HG03066 (cell line): Measurements from ENCODE around the gene NUDT1.
"Not testable (repeated sequence)": the region's sequence is repeated elsewhere in the genome, so short reads cannot be mapped to it uniquely, and the experiment has no call there.

ENCODE experiments used
- ATAC-seq: cut with Tn5 transposase; IDR thresholded peaks from one replicate; pipeline ENCODE4 v1.9.1; 2021; ENCODE audit warnings: low read depth; ENCODE audit not compliant: unreplicated experiment

The NUDT1 gene

DNA sequence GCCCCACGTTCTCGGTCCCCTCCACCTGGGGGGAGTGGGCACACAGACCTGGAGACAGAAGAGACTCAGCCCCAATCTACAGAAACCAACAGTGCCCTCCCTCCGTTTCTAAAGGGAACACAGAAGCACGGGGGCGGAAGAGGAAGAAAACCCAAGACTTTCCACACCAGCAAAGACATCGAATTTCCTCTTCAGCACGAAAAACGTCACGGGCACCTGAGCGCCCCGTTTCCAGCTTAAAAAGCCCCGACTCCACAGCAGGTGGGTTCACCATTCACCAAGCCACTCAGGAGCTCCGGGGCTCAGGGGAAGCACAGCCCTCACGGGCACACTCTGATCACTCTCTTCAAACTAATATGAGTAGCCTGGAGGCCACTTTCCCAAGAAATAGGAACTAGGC is 19.6 kb downstream of the NUDT1 start:
- ATAC-seq: no peak

DNA sequence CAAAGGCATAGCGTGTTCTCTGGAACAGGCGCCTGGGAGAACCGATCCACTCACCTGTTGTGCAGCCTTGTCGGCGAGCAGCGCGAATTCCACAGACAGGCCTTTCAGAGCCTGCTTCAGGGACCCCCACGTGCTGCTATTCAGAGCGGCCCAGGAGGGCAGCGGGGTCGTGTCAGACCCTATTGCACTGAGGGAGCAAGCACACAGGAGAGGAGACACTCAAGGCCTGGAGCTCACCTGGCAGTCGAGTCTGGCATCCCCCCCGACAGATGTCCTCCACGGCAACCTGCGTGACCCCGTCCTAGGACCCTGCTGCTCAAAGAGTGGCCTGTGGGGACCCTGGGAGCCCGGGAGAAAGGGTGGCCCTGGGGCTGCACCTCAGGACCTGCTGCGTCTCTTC is 21.1 kb downstream of the NUDT1 start:
- ATAC-seq: no peak

DNA sequence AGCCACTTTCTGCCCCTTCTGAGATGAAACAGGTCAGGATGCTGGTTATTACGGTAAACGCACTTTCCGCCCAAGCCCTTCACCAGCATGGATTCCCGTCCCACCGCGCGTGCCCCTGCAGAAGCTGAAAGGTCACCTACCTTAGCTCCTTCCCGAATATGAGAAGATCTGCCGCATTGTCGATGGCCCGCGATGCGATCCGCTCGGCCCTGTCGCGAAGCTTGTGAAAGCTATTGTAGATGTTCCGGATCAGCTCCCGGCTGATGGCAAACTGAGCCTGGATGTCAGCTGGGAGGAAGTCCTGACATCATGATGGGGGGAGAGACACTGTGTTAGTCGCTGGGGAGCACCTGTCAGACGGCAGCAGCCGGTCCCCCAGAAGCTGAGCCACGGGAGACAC is 22.1 kb downstream of the NUDT1 start:
- no peak for ATAC-seq

DNA sequence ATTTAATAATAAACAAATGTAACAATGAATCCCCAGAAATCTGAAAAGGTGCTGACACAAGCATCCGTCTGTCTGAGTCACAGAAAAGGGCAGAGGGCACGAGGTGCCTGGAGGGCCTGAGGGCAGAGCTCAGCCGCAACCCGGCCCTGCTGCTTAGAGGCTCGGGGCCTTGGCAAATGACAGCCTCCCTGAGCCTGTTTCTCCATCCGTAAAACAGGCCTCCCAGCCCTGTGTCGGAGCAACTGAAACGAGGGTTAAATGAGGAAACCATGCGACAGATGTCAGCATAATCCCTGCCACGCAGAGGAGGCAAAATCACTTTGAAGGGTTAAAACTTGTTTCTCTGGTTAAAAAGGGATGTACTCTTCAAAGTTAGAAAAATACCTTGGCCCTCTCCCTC is 24.9 kb downstream of the NUDT1 start:
- no peak for ATAC-seq

DNA sequence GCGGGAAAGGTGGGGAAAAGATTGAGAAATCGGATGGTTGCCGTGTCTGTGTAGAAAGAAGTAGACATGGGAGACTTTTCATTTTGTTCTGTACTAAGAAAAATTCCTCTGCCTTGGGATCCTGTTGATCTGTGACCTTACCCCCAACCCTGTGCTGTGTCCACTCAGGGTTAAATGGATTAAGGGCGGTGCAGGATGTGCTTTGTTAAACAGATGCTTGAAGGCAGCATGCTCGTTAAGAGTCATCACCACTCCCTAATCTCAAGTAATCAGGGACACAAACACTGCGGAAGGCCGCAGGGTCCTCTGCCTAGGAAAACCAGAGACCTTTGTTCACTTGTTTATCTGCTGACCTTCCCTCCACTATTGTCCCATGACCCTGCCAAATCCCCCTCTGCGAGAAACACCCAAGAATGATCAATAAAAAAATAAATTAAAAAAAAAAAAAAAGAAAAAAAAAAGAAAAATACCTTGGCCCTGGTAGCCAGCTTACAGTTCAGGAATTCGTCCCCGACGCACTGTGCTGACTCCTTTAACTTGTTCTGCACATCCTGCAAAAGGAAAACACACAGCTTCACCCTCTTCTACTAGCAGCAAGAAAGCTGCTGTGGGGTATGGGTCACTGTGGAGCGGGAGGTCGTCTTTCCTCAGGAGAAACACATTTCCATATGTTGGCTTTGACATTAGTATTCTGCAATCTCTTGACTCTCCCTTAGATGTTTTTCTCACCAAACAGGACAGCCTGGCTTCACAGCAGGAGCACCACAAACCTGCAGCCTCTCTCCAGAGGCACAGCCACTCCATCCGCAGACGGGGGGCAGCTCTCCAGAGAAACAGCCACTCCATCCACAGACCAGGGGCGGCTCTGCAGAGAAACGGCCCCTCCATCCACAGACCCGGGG is 27.3 kb downstream of the NUDT1 start:
- ATAC-seq: not testable (repeated sequence)

DNA sequence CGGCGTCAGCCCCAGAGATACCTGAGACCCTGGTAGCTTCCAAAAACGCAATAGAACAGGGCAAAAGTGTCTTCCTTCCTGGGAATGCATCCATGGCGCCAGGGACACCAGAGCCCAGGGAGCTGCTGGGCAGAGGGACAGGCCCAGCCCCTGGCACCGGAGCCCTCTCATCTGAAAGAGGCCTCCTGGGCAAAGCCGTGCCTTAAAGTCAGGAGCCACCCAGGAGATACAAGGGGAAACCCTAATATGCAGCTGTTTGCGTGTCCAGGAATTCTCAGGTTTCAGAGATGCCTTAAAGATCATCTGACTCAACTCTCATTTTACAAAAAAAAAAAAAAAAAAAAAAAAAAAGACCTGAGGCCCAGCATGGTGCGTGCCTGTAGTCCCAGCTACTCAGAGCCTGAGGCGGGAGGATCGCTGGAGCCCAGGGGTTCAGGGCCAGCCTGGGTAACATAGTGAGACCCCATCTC is 28.0 kb downstream of the NUDT1 start:
- no peak for ATAC-seq

DNA sequence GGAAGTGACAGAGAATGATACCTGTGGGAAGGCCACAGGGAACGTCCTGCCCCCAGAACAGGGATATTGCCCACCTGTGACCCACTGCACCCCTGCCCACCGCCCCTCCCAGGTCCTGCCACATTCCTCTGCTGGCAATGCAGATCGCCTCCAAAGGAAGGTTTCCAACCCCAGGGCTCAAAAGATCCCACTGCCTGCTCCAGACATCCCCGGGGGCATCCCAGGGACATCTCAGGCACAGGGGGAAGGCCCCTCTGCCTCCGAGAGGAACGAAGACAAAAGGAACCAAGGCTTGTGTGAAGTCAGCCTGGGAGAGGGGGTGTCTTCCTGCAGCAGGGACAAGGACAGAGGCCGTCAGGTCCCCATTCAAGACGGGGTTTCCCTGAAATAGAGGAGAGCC is 28.5 kb downstream of the NUDT1 start:
- ATAC-seq: no peak

DNA sequence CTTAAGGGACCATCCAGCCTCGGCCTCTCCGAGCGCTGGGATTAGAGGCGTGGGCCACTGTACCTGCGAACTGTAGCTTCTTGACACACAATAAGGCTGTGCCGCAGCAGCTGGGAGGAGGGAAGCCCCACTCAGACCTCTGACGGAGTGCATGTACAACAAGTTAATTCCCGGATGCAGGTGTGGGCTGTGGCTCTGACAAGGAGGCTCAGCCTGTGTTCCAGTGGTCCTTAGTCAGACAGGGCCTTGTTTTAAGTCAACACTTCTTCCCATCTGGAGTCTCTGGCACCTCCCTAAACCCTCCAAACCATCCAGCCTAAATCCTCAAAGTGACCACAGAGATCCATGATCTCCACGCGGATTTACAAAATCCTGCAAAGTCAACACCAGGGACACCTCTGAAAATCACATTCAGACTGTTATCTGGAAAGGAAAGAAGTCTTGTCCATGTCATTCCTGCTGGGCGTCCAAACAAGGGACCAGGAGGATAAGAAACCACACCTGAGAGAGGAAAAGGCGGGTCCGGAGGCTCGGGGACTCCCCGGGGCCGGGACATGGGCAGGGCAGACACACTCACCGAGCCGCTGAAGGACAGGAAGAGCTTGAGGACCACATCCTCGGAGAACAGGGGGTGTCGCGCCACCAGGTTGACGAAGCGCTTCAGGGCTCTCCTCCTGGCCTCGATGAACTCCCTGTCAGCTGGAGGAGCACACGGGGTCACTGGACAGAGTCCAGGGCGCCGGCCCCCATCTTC is 29.4 kb downstream of the NUDT1 start:
- ATAC-seq: no peak

DNA sequence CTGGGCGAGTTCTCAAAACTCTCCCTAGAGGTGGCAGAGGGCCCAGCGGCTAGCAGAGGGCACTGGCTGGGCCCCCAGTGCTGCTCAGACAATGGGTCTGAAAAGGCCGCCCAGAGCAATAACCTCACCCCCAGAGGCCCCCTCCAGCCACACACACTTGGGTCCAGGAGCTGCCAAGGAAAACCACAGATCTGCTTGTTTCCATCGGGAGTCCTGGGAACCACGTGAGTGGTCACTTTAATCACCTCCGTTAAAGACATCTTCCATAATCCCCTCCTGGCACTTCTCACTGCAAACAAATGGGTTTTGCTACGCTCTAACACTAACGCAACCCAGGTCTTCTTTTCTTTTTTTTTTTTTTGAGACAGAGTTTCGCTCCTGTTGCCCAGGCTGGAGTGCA is 30.0 kb downstream of the NUDT1 start:
- no peak for ATAC-seq

DNA sequence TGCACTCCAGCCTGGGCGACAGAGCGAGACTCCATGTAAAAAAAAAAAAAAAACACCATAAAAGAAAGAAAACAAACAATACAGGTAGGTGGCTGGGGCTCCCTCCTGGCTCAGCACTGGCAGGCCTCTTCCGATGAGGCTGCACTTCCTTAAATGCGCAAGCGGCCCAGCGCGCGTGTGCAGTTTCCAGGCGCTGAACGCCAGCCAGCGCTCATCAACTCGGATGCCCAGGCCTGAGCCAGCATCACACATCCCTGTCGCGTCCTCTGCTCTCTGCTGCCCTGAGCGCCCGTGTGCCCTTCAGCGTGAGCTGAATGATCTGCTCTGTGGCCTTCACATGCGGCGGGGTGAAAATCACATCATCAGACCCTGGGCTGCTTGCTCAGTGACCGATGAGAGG is 31.8 kb downstream of the NUDT1 start:
- ATAC-seq: no peak

DNA sequence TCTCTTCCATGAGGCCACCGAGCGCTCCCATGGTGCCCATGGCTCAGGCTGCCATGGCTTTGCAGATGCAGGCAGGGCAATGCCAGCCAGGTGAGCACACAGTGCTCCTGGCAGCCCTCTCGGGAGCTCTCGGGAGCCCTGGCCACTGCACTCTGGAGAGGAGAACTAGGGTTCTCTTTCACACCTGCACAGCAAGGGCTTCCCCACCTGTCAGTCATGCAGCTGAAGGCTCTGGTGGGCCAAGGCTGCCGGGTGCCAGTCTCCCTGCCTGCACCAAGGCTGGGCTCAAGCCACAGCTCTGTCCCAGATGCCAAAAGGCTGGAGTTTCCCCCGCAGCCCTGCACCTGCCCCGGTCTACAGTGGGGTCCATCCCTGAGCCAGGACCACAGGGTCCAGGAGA is 32.6 kb downstream of the NUDT1 start:
- ATAC-seq: no peak

DNA sequence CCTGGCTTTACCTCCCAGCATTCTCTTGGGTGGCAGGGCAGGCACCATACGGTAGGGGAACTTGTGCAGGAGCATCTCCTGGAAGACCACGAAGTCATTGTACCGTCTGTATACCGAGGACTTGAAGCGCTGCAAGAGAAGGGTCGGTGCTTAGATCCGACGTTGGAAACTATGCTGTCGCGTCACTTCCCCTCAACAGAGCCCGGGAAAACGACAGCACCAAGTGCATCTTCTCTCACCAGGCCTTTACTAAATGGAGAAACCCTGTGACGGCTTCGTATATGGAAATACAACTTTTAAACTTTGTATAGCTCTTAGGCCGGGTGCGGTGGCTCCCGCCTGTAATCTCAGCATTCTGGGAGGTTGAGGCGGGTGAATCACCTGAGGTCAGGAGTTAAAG is 33.1 kb downstream of the NUDT1 start:
- no peak for ATAC-seq

DNA sequence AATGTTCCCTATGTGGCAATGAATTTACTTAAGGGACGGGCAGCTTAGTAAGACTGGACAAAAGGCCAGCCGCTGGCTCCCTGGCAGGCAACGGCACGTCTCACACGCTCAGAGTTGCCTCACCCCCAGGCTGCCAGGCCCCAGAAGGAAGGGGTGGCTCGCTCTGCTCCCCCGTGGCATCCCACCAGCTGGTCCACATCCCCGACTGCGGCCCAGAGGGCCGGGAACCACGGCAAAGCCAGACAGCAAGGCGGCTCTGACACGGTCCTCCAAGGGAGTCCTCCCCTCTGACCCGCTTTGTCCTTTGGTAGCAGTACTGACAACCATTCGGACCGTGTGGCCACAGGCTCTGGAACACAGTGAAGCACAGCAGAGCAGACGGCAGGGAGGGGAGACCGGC is 34.1 kb downstream of the NUDT1 start:
- ATAC-seq: no peak

DNA sequence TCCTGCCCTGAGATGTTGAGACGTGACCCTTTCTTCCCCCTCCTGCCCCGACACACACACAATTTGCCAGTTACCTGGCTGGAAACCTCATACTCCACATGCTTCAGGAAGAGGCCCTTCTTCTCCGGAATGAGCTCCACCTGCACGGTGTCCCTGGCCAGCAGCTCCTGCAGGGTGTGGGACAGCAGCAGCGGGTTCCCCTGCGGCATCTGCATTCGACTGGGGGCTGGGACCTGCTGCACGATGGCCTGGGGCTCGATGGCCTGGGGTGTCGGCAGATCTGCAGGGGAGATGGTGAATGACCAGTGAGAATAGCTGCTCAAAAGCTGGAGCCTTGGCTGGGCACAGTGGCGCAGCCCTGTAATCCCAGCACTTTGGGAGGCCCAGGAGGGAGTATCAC is 36.0 kb downstream of the NUDT1 start:
- ATAC-seq: no peak

DNA sequence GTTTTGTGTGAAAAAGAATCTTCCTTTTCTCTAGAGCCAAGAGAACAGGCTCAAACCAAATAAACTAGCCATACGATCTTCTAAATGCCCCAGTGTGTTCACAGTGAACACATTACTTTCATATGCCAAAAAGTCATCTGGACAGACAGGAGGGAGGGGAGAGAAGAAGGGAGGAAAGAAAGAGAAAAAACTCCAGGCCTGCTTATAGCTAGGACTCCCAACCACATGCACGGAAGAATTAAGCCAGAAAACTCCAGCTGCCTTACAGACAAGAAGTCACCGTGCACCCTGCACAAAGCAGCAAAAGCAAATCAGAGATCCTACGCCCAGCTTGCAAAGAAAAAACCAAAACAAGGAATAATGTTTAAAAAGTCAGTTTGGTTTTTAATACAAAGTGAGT is 37.9 kb downstream of the NUDT1 start:
- no peak for ATAC-seq

DNA sequence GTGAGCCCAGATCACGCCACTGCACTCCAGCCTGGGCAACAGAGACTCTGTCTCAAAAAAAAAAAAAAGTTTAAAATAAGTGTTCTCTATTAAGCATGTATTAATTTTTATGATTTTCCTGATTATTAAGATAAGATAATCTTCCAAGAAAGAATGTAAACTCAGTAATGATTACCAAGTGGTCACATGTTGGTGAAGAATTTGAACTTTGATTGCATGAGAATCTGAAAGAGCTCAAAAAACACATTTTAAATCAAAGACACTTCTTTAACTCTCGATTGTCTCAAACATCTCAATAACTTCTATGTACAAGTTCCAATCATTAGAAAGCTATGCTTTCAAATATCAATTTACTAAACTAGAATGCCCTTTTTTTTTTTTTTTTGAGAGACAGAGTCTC is 38.4 kb downstream of the NUDT1 start:
- ATAC-seq: no peak

DNA sequence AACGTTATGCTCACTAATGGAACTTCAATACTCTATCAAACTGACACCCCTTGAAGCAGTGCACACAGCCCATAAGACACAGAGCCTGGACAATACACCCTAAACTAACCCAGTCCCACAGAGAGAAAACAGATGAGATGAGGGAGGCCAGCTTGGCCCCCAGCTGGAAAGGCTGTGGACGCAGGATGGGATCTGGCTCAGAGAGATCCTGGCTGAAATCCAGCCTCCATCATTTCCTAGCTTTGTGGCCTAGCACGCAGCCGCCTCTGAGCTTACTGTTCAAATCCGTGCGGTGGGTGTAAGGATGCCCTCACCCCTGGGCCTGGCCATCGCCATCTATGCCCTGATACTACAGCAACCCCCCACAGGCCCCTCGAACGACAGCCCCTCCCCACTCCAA is 39.5 kb downstream of the NUDT1 start:
- ATAC-seq: no peak

DNA sequence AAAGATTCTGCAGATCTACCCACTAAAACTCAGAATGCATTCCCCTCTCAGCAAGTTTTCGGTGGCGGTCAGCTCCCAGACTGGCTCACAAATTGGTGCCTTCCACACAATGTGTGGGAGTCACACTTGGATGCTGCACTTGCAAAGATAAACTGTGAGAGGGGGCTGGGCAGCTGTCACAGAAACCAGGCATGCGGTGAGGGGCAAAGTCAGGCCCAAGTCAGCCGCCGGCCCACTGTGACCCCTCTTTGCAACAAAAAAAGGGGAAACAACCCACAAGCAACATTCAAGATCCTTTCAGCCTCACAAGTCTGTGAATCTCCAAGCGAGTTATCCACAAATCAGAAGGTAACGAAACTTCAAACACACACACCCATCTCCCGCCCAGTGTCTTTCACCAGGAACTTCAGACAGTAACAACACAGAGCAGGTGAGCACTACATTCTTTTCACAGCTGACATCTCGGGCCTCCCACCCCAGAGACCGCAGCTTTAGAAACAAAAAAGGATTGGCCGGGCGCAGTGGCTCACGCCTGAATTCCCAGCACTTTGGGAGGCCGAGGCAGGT is 40.2 kb downstream of the NUDT1 start:
- no peak for ATAC-seq

DNA sequence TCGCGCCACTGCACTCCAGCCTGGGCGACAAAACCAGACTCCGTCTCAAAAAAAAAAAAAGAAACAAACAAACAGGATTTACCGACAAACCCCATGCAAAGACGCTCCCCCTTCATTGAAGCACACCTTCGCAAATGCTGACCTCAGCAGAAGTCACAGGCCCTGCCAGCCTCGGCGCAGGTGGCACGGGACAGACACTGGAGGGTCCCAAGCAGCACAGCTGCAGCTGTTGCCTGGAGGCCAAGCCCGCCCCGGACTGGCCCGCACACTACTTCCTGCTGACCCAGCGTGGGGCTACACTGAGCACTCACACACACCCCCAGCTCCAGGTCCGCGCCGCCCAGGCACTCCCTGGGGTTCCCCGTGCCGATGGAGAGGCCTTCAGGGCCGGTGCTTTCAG is 41.0 kb downstream of the NUDT1 start:
- ATAC-seq: no peak

DNA sequence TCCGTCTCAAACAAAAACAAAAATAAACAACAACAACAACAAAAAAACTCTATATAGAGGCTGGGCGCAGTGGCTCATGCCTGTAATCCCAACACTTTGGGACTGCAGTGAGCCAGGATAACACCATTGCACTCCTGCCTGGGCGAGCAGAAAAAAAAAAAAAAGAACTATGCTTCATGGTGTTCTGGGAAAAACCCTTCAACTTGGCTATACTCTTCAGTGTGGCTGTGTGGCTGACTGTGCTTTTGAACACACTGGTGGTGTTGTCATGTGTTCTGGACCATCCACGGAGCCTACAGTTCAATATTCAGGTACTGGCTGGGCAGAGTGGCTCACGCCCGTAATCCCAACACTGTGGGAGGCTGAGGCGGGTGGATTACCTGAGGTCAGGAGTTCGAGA is 45.7 kb downstream of the NUDT1 start:
- ATAC-seq: no peak

DNA sequence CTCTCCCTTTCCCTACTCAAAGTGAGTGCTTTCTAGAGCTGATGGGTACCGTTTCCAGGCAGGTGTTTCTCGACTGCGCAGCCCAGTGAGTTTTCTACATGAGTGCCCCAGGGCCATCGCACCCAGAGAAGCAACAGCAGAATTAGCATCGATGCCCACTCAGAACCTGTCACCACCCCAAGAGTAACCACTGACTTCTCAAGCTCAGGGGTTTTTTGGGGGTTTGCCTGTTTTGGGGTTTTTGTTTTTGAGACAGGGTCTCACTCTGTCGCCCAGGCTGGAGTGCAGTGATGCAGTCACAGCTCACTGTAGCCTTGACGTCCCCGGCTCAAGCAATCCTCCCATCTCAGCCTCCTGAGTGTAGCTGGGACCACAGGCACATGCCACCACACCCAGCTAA is 46.5 kb downstream of the NUDT1 start:
- peak; percentile 66 for ATAC-seq
